Measurements from ENCODE around the gene MORN3.

- TF ChIP-seq RARB (CRISPR knock-in tag; IDR thresholded peaks at IDR 0.05) (no peak), ZFP30 (CRISPR knock-in tag; IDR thresholded peaks at IDR 0.05) (no peak), PATZ1 (CRISPR knock-in tag; IDR thresholded peaks at IDR 0.05; ENCODE audit: borderline replicate concordance) (no peak), GLIS3 (CRISPR knock-in tag; IDR thresholded peaks at IDR 0.05) (no peak), ISL1 (CRISPR knock-in tag; IDR thresholded peaks at IDR 0.05) (no peak), ZNF70 (CRISPR knock-in tag; IDR thresholded peaks at IDR 0.05) (no peak), CSDC2 (CRISPR knock-in tag; IDR thresholded peaks at IDR 0.05) (no peak), BACH2 (CRISPR knock-in tag; IDR thresholded peaks at IDR 0.05; ENCODE audit: borderline replicate concordance) (no peak), TSHZ2 (CRISPR knock-in tag; IDR thresholded peaks at IDR 0.05) (no peak), ARNTL (CRISPR knock-in tag; IDR thresholded peaks at IDR 0.05; ENCODE audit: borderline replicate concordance, low read depth) (no peak)
These were observed 54.5 kb downstream of the MORN3 start for GRCh38 chr12:121614872-121615467.
